ENCODE data around the gene CCDC15. TPM values are rescaled to one million over a fixed set of nuclear protein-coding genes. Genes with fewer than 3 reads are reported as not detected.
"Not testable (repeated sequence)": the region's sequence is repeated elsewhere in the genome, so short reads cannot be mapped to it uniquely, and the experiment has no call there.

Gene CCDC15
- total RNA-seq, 1 experiment from 2014 or later: 4.0 TPM

DNA sequence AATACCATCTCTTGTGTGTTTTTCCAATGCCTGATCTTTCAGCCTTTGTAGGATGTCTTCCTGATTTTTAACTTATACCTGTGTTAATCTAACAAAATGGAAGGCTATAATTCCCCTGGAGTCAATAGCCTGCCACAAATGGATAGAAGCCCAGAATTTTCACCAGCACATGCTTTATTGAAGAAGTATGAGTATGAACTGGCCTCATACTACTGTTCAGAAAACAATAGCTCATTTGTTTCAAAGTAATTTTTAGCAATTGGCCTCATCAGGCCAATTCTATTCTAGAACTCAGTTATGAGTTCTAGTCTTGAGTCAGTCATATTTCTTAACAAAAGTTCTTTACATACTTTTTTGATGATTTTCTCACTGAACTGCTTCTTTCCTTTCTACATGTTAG, 68.5 kb downstream of the CCDC15 start:
- ChIA-PET CTCF (no interaction called here), POLR2A (no interaction called here)
- DNase-seq: no peak
- TF ChIP-seq, protein P1, sequence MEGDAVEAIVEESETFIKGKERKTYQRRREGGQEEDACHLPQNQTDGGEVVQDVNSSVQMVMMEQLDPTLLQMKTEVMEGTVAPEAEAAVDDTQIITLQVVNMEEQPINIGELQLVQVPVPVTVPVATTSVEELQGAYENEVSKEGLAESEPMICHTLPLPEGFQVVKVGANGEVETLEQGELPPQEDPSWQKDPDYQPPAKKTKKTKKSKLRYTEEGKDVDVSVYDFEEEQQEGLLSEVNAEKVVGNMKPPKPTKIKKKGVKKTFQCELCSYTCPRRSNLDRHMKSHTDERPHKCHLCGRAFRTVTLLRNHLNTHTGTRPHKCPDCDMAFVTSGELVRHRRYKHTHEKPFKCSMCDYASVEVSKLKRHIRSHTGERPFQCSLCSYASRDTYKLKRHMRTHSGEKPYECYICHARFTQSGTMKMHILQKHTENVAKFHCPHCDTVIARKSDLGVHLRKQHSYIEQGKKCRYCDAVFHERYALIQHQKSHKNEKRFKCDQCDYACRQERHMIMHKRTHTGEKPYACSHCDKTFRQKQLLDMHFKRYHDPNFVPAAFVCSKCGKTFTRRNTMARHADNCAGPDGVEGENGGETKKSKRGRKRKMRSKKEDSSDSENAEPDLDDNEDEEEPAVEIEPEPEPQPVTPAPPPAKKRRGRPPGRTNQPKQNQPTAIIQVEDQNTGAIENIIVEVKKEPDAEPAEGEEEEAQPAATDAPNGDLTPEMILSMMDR (IDR thresholded peaks at IDR 0.05; ENCODE audit: insufficient read depth in 1 of 2, low read depth in 1 of 2, low read length in 1 of 2, severe bottlenecking in 1 of 2, unreplicated experiment in 1 of 2): no peak
- Histone ChIP-seq H3K4me3 (ENCODE audit: low read depth, low read length) (no peak overlapping the region), H3K36me3 (ENCODE audit: control insufficient read depth, insufficient read depth, low read length) (no peaks in the 10 kb centered on the region), H3K9me3 (no peaks in the 10 kb centered on the region), H3K27me3 (replicated peaks; ENCODE audit: control insufficient read depth, insufficient read depth, low read length) (no peaks in the 10 kb centered on the region), H3K4me1 (peaks cover 10% of the 10 kb centered on the region)
- Mint-ChIP-seq H3K27me3 (ENCODE audit: insufficient read depth, unreplicated experiment) (no peaks in the 10 kb centered on the region), H3K9me3 (ENCODE audit: unreplicated experiment) (peaks cover 3% of the 10 kb centered on the region), H3K27ac (ENCODE audit: unreplicated experiment) (no peak overlapping the region), H3K4me1 (ENCODE audit: low read depth, unreplicated experiment) (peaks cover 8% of the 10 kb centered on the region), H3K4me3 (ENCODE audit: unreplicated experiment) (no peak overlapping the region), H3K36me3 (ENCODE audit: insufficient read depth, unreplicated experiment) (no peaks in the 10 kb centered on the region)
- intact Hi-C loops (cut with micrococcal nuclease; ENCODE audit: unreplicated experiment): no loop called here
- no TSS peak for BruUV-seq (replicated peaks)

DNA sequence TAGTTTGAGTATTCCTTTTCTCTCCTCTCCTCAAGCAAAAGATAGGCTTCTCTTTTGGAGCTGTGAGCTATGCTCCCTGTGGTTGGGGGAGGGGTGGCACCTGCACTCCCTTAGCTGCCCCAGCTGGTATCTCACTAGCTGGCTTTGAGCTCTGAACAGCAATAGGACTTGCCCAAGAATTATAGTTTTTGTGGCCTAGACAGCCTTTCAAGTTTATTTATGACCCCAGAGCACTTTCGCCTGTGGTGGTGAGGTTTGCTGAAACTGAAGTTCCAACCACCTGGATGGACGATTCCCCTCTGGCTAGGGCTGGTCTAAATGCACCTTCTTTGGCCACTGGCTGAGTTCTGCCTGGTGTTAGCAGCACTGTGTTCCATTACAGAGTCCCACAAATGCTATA, 72.0 kb downstream of the CCDC15 start:
- Mint-ChIP-seq H3K4me1 (ENCODE audit: low read depth, unreplicated experiment) (peaks cover 2% of the 10 kb centered on the region), H3K4me3 (ENCODE audit: unreplicated experiment) (no peak overlapping the region), H3K9me3 (ENCODE audit: unreplicated experiment) (peaks cover 19% of the 10 kb centered on the region), H3K27ac (ENCODE audit: unreplicated experiment) (no peak overlapping the region), H3K36me3 (ENCODE audit: insufficient read depth, unreplicated experiment) (no peaks in the 10 kb centered on the region), H3K27me3 (ENCODE audit: insufficient read depth, unreplicated experiment) (peaks cover 5% of the 10 kb centered on the region)
- no peaks in the 10 kb centered on the region for H3K27me3 ChIP-seq (replicated peaks; ENCODE audit: control insufficient read depth, insufficient read depth, low read length)
- DNase-seq: no peak
- BruUV-seq (replicated peaks): no TSS peak
- peaks cover 7% of the 10 kb centered on the region for H3K9me3 ChIP-seq
- ChIA-PET POLR2A (no interaction called here), CTCF (no interaction called here)
- intact Hi-C loops (cut with micrococcal nuclease; ENCODE audit: unreplicated experiment): no loop called here
- TF ChIP-seq, protein P1 (IDR thresholded peaks at IDR 0.05; ENCODE audit: insufficient read depth in 1 of 2, low read depth in 1 of 2, low read length in 1 of 2, severe bottlenecking in 1 of 2, unreplicated experiment in 1 of 2): no peak
- no peaks in the 10 kb centered on the region for H3K36me3 ChIP-seq (ENCODE audit: control insufficient read depth, insufficient read depth, low read length)
- H3K4me3 ChIP-seq (ENCODE audit: low read depth, low read length): no peak overlapping the region
- H3K4me1 ChIP-seq: no peaks in the 10 kb centered on the region

DNA sequence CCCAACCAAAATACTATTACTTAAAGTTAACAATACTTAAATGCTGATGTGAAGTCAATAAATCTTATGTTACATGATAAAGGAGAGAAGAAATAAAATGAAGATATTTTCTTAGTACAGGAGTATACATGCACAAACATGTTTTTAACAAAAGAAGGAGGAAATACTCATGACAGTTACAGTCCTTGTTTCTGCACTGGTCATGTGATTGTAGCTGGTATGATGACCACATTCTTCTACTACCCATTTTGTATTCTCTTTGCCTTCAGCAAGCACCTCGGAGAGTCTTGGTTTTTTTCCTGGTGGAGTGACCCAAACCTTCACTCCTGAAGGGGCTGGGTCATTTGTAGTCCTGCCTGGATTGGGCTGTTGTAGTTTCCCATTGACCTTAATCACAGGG, 75.4 kb downstream of the CCDC15 start:
- POLR2A ChIA-PET; H3K9me3 ChIP-seq; intact Hi-C loops (cut with micrococcal nuclease; ENCODE audit: unreplicated experiment); H3K27me3 Mint-ChIP-seq (ENCODE audit: insufficient read depth, unreplicated experiment); H3K36me3 ChIP-seq (ENCODE audit: control insufficient read depth, insufficient read depth, low read length); CTCF ChIA-PET; H3K36me3 Mint-ChIP-seq (ENCODE audit: insufficient read depth, unreplicated experiment); H3K4me3 Mint-ChIP-seq (ENCODE audit: unreplicated experiment); H3K27ac Mint-ChIP-seq (ENCODE audit: unreplicated experiment); H3K4me1 ChIP-seq; H3K4me1 Mint-ChIP-seq (ENCODE audit: low read depth, unreplicated experiment); BruUV-seq (replicated peaks); H3K4me3 ChIP-seq (ENCODE audit: low read depth, low read length); DNase-seq; H3K27me3 ChIP-seq (replicated peaks; ENCODE audit: control insufficient read depth, insufficient read depth, low read length): not testable (repeated sequence)
- peaks cover 34% of the 10 kb centered on the region for H3K9me3 Mint-ChIP-seq (ENCODE audit: unreplicated experiment)

DNA sequence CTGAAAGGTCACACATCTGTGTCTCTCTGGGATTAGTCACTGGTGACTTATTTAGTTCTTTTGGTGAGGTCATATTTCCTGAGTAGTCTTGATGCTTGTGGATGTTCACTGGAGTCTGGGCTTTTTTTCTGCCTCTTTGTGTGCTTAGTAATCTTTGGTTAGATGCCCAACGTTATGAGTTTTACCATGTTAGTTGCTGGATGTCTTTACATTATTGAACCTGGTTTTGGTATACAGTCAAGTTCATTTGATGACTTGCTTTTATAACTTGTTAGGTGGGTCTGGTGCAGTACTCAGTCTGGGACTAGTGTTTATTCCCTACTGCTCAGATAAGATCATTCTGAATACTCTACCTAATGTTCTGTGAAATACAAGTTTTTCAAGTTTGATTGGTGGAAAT, 82.9 kb downstream of the CCDC15 start:
- Histone ChIP-seq H3K4me3 (ENCODE audit: low read depth, low read length) (no peak overlapping the region), H3K27me3 (replicated peaks; ENCODE audit: control insufficient read depth, insufficient read depth, low read length) (no peaks in the 10 kb centered on the region), H3K4me1 (no peaks in the 10 kb centered on the region), H3K9me3 (peaks cover 10% of the 10 kb centered on the region; the same call in 1 of the 2 replicates), H3K36me3 (ENCODE audit: control insufficient read depth, insufficient read depth, low read length) (no peaks in the 10 kb centered on the region; the same call in 1 of the 2 replicates)
- BruUV-seq (replicated peaks): no TSS peak
- intact Hi-C loops (cut with micrococcal nuclease; ENCODE audit: unreplicated experiment): no loop called here
- POLR2A ChIA-PET: no interaction called here
- CTCF ChIA-PET: no interaction called here
- no peak overlapping the region for H3K27ac Mint-ChIP-seq (ENCODE audit: unreplicated experiment)
- H3K4me3 Mint-ChIP-seq (ENCODE audit: unreplicated experiment): no peak overlapping the region
- no peak for DNase-seq
- no peaks in the 10 kb centered on the region for H3K4me1 Mint-ChIP-seq (ENCODE audit: low read depth, unreplicated experiment)
- H3K36me3 Mint-ChIP-seq (ENCODE audit: insufficient read depth, unreplicated experiment): no peaks in the 10 kb centered on the region
- H3K9me3 Mint-ChIP-seq (ENCODE audit: unreplicated experiment): peaks cover 45% of the 10 kb centered on the region
- TF ChIP-seq, protein P1 (IDR thresholded peaks at IDR 0.05; ENCODE audit: insufficient read depth in 1 of 2, low read depth in 1 of 2, low read length in 1 of 2, severe bottlenecking in 1 of 2, unreplicated experiment in 1 of 2): no peak
- no peaks in the 10 kb centered on the region for H3K27me3 Mint-ChIP-seq (ENCODE audit: insufficient read depth, unreplicated experiment)

Measured in Caco-2 (cell line).